ENCODE results near the gene FABP3. TPM values are rescaled to one million over a fixed set of nuclear protein-coding genes. Genes with fewer than 3 reads are reported as not detected.

The FABP3 gene
- total and polyA plus RNA-seq, 2 of the 13 experiments (the other 11 are each of a cell fraction or from before 2014, with no cell fraction given) = 0.21 to 0.24 TPM

GRCh38 chr1:31416101-31416736 lies 43.3 kb upstream of the FABP3 start (continued):
- no peak for TF ChIP-seq ZBTB21 (CRISPR knock-in tag; IDR thresholded peaks at IDR 0.05)
- TF ChIP-seq KAT8 (CRISPR knock-in tag; IDR thresholded peaks at IDR 0.05) = no peak
- TF ChIP-seq RBFOX2 (IDR thresholded peaks at IDR 0.05; ENCODE audit: low read depth, low read length) = no peak
- TF ChIP-seq MYNN (CRISPR knock-in tag; IDR thresholded peaks at IDR 0.05; ENCODE audit: low read depth) = no peak
- TF ChIP-seq KDM3A (CRISPR knock-in tag; IDR thresholded peaks at IDR 0.05; ENCODE audit: low read depth) = no peak
- peak; percentile 48; the same call in 1 of the 2 replicates for TF ChIP-seq ZNF687 (CRISPR knock-in tag; IDR thresholded peaks at IDR 0.05)
- TF ChIP-seq TEAD3 (CRISPR knock-in tag; optimal IDR thresholded peaks at IDR 0.05; ENCODE audit: borderline replicate concordance) = peak; percentile 36
- no peak for TF ChIP-seq ZNF747 (CRISPR knock-in tag; IDR thresholded peaks at IDR 0.05; ENCODE audit: borderline replicate concordance)
- TF ChIP-seq AKAP8 (CRISPR knock-in tag; IDR thresholded peaks at IDR 0.05) = peak; percentile 21; the same call in 1 of the 2 replicates
- TF ChIP-seq ZNF414 (CRISPR knock-in tag; IDR thresholded peaks at IDR 0.05) = no peak
